GM12892 (cell line): Measurements from ENCODE around the gene PSEN2.

ENCODE experiments used
- POLR2A ChIP-seq: IDR thresholded peaks from 2 replicates; pipeline ENCODE4 v1.6.1; 2011; ENCODE audit warnings: low read depth, low read length, control low read depth
- TAF1 ChIP-seq: IDR thresholded peaks from 2 replicates; pipeline ENCODE4 v1.6.1; 2011; ENCODE audit warnings: low read depth, mild to moderate bottlenecking, control low read depth, low read length, borderline replicate concordance

DNA sequence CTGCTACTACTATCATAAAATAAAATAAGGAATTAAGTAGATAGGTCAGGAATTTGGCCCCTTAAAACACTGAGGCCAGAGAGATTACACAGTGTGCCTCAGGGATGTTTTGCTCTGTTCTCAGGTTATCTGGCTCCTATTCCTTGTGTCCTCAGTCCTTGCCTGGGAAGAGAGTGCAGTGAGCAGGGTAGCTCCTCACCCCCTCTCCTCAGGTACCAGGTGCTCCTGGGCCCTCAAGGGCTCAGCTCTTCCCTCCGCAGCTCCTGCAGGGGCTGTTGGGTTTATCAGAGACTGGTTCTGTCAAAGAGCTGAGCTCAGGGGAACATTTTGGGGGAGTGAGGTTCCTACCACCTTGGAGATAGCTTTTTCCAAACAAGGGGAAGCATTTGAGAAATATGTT lies 49.6 kb downstream of the PSEN2 start:
- TF ChIP-seq POLR2A = no peak
- TF ChIP-seq TAF1 = no peak
